HepG2 (cell line): ENCODE measurements around the gene ALDH18A1. TPM values are rescaled to one million over a fixed set of nuclear protein-coding genes. Genes with fewer than 3 reads are reported as not detected.

Experiments used
- ARHGAP35 ChIP-seq: sonication (generic); formaldehyde crosslinking; IDR thresholded peaks from 2 replicates; pipeline ENCODE4 v1.9.0; 2022; ENCODE audit warnings: mild to moderate bottlenecking, inconsistent platforms, moderate library complexity, missing genetic modification reagents, borderline replicate concordance
- ARNTL ChIP-seq: sonication (generic); formaldehyde crosslinking; IDR thresholded peaks from 2 replicates; pipeline ENCODE4 v1.4.0; 2020; ENCODE audit warnings: mild to moderate bottlenecking, missing genetic modification reagents
- ATF5 ChIP-seq: sonication (generic); formaldehyde crosslinking; IDR thresholded peaks from 2 replicates; pipeline ENCODE4 v1.4.0; 2020; ENCODE audit warnings: mild to moderate bottlenecking, low read depth, missing genetic modification reagents
- ATM ChIP-seq: fragments of 450-650 bp; IDR thresholded peaks from 2 replicates; pipeline ENCODE4 v1.7.1; 2017; ENCODE audit warnings: mild to moderate bottlenecking, borderline replicate concordance
- E2F5 ChIP-seq: sonication (generic); formaldehyde crosslinking; conservative IDR thresholded peaks from 2 replicates; pipeline ENCODE4 v1.4.0; 2020; ENCODE audit warnings: missing genetic modification reagents
- HINFP ChIP-seq: sonication (generic); formaldehyde crosslinking; IDR thresholded peaks from 2 replicates; pipeline ENCODE4 v1.4.0; 2020; ENCODE audit warnings: low read depth, mild to moderate bottlenecking, missing genetic modification reagents
- HOXD1 ChIP-seq: sonication (generic); formaldehyde crosslinking; IDR thresholded peaks from 2 replicates; pipeline ENCODE4 v1.5.0; 2020; ENCODE audit warnings: missing genetic modification reagents
- KLF11 ChIP-seq: IDR thresholded peaks from 2 replicates; pipeline ENCODE4 v1.6.1; 2016; ENCODE audit warnings: missing compliant biosample characterization
- MNT ChIP-seq: fragments of 450-650 bp; IDR thresholded peaks from 2 replicates; pipeline ENCODE4 v1.6.1; 2016
- MTF1 ChIP-seq: sonication (generic); formaldehyde crosslinking; IDR thresholded peaks from 2 replicates; pipeline ENCODE4 v1.5.0; 2020; ENCODE audit warnings: missing genetic modification reagents
- MYC ChIP-seq: sonication (generic); formaldehyde crosslinking; IDR thresholded peaks from 2 replicates; pipeline ENCODE4 v1.9.0; 2021; ENCODE audit warnings: missing genetic modification reagents, borderline replicate concordance
- NFE2L1 ChIP-seq: sonication (generic); formaldehyde crosslinking; IDR thresholded peaks from 2 replicates; pipeline ENCODE4 v1.4.0; 2020; ENCODE audit warnings: missing genetic modification reagents, mild to moderate bottlenecking, borderline replicate concordance
- TAF15 ChIP-seq: fragments of 200-400 bp; formaldehyde crosslinking; IDR thresholded peaks from one replicate; pipeline ENCODE4 v1.6.1; 2018; ENCODE audit warnings: mild to moderate bottlenecking, low read depth, low read length; ENCODE audit not compliant: poor library complexity, severe bottlenecking
- THAP9 ChIP-seq: sonication (generic); formaldehyde crosslinking; IDR thresholded peaks from 2 replicates; pipeline ENCODE4; 2020; ENCODE audit warnings: missing genetic modification reagents, mild to moderate bottlenecking, borderline replicate concordance
- U2AF1 ChIP-seq: fragments of 200-400 bp; formaldehyde crosslinking; optimal IDR thresholded peaks from 2 replicates; pipeline ENCODE3; 2017; ENCODE audit warnings: mild to moderate bottlenecking, low read depth, low read length
- ZBTB26 ChIP-seq: IDR thresholded peaks from 2 replicates; pipeline ENCODE4 v1.6.1; 2016; ENCODE audit warnings: missing compliant biosample characterization, missing genetic modification reagents, borderline replicate concordance
- ZNF740 ChIP-seq: sonication (generic); formaldehyde crosslinking; IDR thresholded peaks from 2 replicates; pipeline ENCODE4 v1.4.0; 2020; ENCODE audit warnings: missing genetic modification reagents
- ZNF773 ChIP-seq: sonication (generic); formaldehyde crosslinking; IDR thresholded peaks from 2 replicates; pipeline ENCODE4 v1.4.0; 2020; ENCODE audit warnings: missing genetic modification reagents, borderline replicate concordance
- polyA plus RNA-seq, 8 experiments: library from polyadenylated mRNA; depleted of rRNA in 3 of 8; stranded (reverse) in 7 of 8; unstranded in 1 of 8; fragments of >200 nt; fragmentation: Illumina TruSeq in 4 of 8; extraction: Trizol in 4 of 8; gene quantifications; 2 replicates each; pipeline versions ENCODE4 v1.2.1 to v1.2.3, GENCODE V29; 2011 to 2016; ENCODE audit warnings: low read depth in 4 of 8, missing spikeins in 1 of 8, mixed read lengths in 1 of 8; ENCODE audit not compliant: insufficient read depth in 1 of 8
- total RNA-seq, 5 experiments: library from RNA; depleted of rRNA; stranded (reverse); fragments of >200 nt; fragmentation: Illumina TruSeq; extraction: Trizol; gene quantifications; 2 replicates each; pipeline ENCODE4 v1.2.3, GENCODE V29; 2016; ENCODE audit warnings: low read depth in 1 of 5

Gene ALDH18A1
- total and polyA plus RNA-seq, 2 of the 13 experiments (the other 11 are each of a cell fraction or from before 2014, with no cell fraction given) = 180 to 263 TPM

- TF ChIP-seq THAP9 (CRISPR knock-in tag) (0 out of 2 replicates have a peak, but pooled peaks have one; percentile 17), NFE2L1 (CRISPR knock-in tag) (no peak), HOXD1 (CRISPR knock-in tag) (0 out of 2 replicates have a peak, but pooled peaks have one; percentile 39), E2F5 (CRISPR knock-in tag) (no peak; the same call in 1 of the 2 replicates), ZBTB26 (CRISPR knock-in tag) (peak; percentile 72; the same call in 1 of the 2 replicates), ARNTL (CRISPR knock-in tag) (peak; percentile 96), ZNF740 (peak; percentile 46; the same call in 1 of the 2 replicates), MYC (CRISPR knock-in tag) (peak; percentile 98), ATM (no peak), HINFP (CRISPR knock-in tag) (peak; percentile 32; the same call in 1 of the 2 replicates), U2AF1 (no peak), MTF1 (no peak), ZNF773 (CRISPR knock-in tag) (0 out of 2 replicates have a peak, but pooled peaks have one; percentile 13), MNT (peak; percentile 93), ATF5 (CRISPR knock-in tag) (0 out of 2 replicates have a peak, but pooled peaks have one; percentile 52), TAF15 (no peak), KLF11 (CRISPR knock-in tag) (no peak; the same call in 1 of the 2 replicates), ARHGAP35 (CRISPR knock-in tag) (peak; percentile 75; the same call in 1 of the 2 replicates)
Measured at GRCh38 chr10:95656291-95657164, at the start of gene ALDH18A1 (continued).
